DND-41 (cell line): ENCODE measurements around the gene STMN1.

Source experiments
- EZH2 ChIP-seq: IDR thresholded peaks from 3 replicates; pipeline ENCODE4 v1.6.1; 2012; ENCODE audit warnings: borderline replicate concordance, low read depth, mild to moderate bottlenecking, moderate library complexity, low read length, inconsistent platforms; ENCODE audit not compliant: severe bottlenecking
- TF ChIP-seq, protein P1 (sequence below): IDR thresholded peaks from 2 replicates; pipeline ENCODE4 v1.5.1; 2012; ENCODE audit warnings: borderline replicate concordance, low read length, moderate library complexity, mild to moderate bottlenecking; ENCODE audit not compliant: poor library complexity, severe bottlenecking; ENCODE audit errors: extremely low read depth

GRCh38 chr1:25922056-25922970 is 16.1 kb upstream of the STMN1 start:
- peak; percentile 80 for TF ChIP-seq EZH2
- TF ChIP-seq, protein P1, sequence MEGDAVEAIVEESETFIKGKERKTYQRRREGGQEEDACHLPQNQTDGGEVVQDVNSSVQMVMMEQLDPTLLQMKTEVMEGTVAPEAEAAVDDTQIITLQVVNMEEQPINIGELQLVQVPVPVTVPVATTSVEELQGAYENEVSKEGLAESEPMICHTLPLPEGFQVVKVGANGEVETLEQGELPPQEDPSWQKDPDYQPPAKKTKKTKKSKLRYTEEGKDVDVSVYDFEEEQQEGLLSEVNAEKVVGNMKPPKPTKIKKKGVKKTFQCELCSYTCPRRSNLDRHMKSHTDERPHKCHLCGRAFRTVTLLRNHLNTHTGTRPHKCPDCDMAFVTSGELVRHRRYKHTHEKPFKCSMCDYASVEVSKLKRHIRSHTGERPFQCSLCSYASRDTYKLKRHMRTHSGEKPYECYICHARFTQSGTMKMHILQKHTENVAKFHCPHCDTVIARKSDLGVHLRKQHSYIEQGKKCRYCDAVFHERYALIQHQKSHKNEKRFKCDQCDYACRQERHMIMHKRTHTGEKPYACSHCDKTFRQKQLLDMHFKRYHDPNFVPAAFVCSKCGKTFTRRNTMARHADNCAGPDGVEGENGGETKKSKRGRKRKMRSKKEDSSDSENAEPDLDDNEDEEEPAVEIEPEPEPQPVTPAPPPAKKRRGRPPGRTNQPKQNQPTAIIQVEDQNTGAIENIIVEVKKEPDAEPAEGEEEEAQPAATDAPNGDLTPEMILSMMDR = no peak
